GM04503 (cell line): ENCODE results near the gene YBX2.

Experiments
- DNase-seq: peaks from one replicate; pipeline ENCODE4 v3.0.0-alpha.2; 2012; ENCODE audit warnings: low read depth

The YBX2 gene

DNA sequence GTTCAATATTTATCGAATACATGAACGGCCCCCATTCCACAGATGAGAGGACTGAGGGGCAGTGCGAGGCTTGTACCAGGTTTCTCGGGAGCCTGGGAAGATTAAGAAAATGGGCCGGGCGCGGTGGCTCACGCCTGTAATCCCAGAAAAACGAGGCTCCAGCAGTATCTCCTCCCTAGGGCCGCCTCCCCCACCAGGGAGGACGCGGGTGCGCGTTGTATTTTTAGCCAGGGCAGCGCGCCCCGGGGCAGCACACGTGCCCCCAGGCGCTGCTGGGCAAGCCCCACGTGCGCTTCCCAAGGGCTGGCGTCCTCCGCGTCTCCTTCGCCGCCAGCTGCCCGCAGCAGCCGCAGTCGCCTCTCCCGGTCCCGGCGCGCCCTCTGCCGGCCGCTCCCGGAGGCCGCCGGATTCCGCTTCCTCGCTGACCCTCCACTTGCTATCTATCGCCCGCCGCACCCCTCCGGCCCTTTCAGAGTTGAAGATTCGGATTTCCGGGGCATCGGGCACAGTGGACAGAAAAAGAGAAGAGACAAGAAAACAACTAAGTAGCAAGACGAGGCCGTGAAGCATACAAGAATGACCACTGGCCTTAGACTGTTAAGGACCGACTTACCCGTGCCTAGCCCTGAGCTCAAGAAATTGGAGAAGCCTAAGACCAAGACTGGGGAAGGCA is 1.9 kb upstream of the YBX2 start:
- DNase-seq, result no peak

DNA sequence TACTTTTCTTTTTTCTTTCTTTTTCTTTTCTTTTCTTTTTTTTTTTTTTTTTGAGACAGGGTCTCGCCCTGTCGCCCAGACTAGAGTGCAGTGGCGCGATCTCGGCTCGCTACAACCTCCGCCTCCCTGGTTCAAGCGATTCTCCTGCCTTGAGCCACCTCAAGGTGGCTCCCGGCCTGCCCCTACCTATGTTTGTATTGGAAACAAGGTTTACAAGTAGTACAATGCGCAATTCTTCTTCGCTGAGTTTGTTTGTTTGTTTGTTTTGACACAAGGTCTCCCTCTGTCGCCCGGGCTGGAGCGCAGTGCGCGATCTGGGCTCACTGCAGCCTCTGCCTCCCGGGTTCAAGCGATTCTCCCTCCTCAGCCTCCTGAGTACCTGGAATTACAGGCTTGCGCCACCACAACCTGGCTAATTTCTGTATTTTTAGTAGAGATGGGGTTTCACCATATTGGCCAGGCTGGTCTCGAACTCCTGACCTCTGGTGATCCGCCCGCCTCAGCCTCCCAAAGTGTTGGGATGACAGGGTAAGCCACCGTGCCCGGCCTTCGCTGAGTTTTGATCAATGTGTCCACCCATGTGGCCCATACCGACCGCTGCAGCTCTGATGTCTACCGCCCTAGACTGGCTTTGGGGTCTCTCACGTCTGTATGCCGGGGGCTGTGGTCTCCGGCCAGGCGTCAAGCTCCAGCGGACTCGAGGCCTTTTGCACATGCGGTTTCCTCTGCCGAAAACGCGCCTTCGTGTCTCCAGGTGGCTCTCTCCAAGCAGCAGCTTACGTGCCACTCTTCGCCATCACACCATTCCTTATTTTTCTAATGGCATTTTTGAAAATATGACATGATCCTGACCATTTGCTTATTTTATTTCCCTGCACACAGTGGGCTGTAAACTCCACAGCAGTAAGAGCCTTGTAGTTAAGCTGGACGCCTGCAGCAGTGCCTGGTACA is 1.1 kb upstream of the YBX2 start:
- no peak for DNase-seq

GRCh38 chr17:7293816-7294613 is 424 bp downstream of the YBX2 start:
- no peak for DNase-seq

DNA sequence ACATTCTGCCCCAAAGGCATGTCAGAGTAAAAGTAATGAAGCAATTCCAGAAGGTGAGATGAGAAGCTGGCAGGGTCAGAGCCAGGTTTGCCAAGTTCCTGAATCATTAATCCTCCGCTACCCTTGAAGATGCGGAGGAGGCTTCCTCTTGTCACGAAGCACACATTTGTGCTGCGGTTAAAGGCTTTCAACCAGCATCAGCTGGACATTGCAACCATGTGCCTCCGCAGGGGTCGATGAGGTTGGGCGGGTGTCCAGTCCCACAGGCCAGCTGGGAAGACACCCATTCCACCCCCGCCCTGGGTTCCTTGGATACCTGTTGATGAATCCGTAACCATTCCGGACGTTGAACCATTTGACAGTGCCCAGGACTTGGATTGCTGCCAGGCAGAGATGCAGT is 1.3 kb downstream of the YBX2 start:
- DNase-seq, result no peak

- DNase-seq, result no peak
Observed at GRCh38 chr17:7292729-7293128, 1.7 kb downstream of the YBX2 start.

- no peak for DNase-seq
Observed at GRCh38 chr17:7292194-7292593, 2.2 kb downstream of the YBX2 start.

- DNase-seq, result no peak
Observed at GRCh38 chr17:7290685-7291084, 3.8 kb downstream of the YBX2 start.

- DNase-seq, result no peak
Observed at GRCh38 chr17:7290166-7290565, 4.3 kb downstream of the YBX2 start.

DNA sequence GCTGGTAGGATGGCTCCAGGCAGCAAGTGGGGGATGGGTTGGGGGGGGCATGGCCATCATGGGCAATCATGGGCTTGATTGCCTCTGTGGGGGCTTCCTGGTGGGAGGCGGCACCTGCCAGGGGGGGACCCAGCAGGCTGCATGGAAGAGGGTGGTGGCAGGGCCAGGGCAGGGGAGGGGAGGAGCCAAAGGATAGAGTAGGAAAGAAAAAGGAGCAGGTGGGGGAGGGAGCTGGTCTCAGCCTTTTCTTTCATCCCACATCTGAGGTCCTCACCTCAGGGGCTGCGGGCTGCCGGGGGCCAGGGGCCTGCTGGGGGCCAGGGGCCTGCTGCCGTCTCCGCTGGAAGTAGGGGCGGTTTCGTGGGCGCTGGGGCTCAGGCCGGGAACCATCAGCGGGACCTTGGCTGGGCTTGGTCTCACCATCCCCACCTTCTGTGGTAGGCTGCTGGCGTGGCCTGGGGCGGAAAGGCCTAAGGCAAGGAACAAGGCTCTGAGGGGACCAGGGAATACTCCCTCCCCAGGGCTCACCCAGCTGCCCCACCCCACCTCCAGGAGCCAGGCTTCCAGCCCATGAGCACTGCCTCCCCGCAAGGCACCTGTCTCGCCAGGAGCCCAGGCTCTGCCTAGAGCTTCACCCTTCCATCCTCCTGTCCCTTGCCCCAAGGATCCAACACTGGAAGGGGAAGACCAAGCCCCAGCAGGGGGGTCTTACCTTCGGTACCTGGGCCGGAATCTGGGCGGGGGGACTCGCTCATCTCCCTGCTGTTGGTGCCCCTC is 5.0 kb downstream of the YBX2 start:
- DNase-seq, result no peak

- DNase-seq, result no peak
Observed at GRCh38 chr17:7285679-7286078, 8.8 kb downstream of the YBX2 start.

- DNase-seq, result no peak
Observed at GRCh38 chr17:7284911-7285310, 9.5 kb downstream of the YBX2 start.

DNA sequence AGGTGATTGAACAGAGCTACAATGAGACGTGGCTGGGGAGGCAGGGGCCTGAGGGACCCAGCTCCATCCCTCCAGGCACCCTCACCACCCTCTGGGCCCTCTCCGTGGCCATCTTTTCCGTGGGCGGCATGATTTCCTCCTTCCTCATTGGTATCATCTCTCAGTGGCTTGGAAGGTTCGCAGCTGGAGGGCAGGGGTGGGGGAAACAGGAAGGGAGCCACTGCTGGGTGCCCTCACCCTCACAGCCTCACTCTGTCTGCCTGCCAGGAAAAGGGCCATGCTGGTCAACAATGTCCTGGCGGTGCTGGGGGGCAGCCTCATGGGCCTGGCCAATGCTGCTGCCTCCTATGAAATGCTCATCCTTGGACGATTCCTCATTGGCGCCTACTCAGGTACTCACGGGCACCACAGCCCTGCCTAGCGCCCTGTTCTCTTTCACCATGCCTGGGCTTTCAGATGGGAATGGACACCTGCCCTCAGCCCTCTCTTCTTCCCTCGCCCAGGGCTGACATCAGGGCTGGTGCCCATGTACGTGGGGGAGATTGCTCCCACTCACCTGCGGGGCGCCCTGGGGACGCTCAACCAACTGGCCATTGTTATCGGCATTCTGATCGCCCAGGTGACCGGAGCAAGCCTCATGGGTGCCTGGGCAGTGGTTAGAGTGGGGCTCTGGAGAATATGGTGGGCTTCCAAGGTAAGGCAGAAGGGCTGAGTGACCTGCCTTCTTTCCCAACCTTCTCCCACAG is 10.8 kb downstream of the YBX2 start:
- DNase-seq, result no peak

DNA sequence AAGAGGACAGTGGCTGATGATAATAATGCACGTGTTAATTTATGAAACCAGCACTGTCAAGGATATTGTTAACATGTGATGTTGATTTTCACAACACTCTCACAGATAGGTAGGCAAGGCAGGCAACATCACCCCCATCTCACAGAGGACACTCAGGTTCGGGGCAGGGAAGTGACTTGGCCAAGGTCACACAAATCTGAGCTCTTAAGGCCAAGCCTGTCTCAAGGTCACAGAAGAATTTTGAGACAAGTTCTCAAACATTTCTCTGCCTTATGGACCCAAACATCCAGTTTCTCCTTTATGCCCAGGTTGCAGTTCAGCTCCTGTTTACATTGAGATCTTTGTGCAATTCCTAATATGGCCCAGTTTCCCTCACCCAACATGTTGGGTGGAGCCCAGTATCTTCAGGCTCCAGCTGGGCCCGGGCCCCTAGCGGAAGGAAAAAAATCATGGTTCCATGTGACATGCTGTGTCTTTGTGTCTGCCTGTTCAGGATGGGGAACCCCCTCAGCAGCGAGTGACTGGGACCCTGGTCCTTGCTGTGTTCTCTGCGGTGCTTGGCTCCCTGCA is 11.6 kb downstream of the YBX2 start:
- no peak for DNase-seq

- DNase-seq, result no peak
Observed at GRCh38 chr17:7281953-7282751, 12.3 kb downstream of the YBX2 start.

GRCh38 chr17:7281074-7281952 is 13.1 kb downstream of the YBX2 start, which contains the start of gene SLC2A4:
SLC2A4 (plus strand) TSS chr17:7281718; CDS start chr17:7281935, 217 bp downstream.
- peak; percentile 44 for DNase-seq

DNA sequence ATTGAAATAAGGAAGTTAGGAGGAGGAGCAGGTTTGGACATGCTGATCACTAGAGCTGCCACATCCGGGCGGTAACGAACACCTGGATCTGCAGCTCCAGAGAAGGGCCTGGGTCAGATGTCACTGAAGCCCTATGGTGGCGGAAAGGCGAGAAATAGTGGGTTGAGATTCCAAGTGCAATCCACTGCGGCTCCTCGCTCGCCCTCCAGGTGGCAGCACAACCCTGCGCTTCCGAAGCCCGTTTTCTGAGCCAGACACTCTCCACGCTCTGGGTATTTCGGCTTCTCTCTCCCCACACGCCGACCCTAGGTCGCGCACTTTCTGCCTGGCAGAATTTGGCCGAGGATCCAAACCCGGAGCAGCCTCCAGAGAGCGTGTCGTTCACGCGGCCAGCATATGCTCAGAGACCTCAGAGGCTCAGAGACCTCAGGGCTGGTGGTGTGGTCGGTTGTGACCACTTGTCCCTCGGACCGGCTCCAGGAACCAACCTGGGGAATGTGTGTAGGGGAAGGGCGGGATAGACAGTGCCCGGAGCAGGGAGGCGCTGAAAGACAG is 13.8 kb downstream of the YBX2 start:
- no peak for DNase-seq

GRCh38 chr17:7279448-7279847 is 15.0 kb downstream of the YBX2 start:
- DNase-seq, result no peak

GRCh38 chr17:7266784-7267183 is 27.7 kb downstream of the YBX2 start:
- no peak for DNase-seq

DNA sequence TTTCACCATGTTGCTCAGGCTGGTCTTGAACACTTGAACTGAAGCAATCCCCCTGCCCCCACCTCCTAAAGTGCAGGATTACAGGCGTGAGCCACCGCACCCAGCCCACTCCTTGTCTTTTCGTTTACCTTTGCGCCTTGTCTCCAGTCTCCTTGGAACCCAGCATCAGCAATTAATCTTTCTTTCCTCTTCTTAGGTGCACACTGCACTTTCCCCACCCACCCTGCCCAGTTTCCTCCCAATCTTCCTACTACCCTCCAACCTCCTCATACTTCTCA is 30.7 kb downstream of the YBX2 start:
- DNase-seq, result no peak
